Measurements from ENCODE around the gene UQCC3. TPM values are rescaled to one million over a fixed set of nuclear protein-coding genes. Genes with fewer than 3 reads are reported as not detected.

Gene UQCC3
- total and polyA plus RNA-seq, 7 donors: 5.2 to 16.5 (median 8.1) TPM

GRCh38 chr11:62716206-62716605 is 44.7 kb downstream of the UQCC3 start:
- Histone ChIP-seq H3K9me3 (no peaks in the 10 kb centered on the region), H3K27me3 (ENCODE audit: insufficient read depth in 3 of 3, low read length in 2 of 3) (no peaks in the 10 kb centered on the region), H3K36me3 (ENCODE audit: insufficient read depth in 1 of 2, low read depth in 1 of 2) (peaks cover 19 to 99% of the 10 kb centered on the region in 2 donors), H3K4me3 (no peak overlapping the region), H3K27ac (no peak overlapping the region), H3K4me1 (peaks cover 16% of the 10 kb centered on the region)
- no peak for ATAC-seq
- no peak for TF ChIP-seq CTCF (IDR thresholded peaks at IDR 0.05)
- DNase-seq: no peak
- 82 to 91% (median 83%) methylated on average over 5 of the region's 5 CpGs for WGBS, 3 donors
- intact Hi-C loops (cut with DNase I): no loop called here

- H3K9me3 ChIP-seq: no peaks in the 10 kb centered on the region
- H3K27ac ChIP-seq: peak overlapping the region; percentile 47
- H3K36me3 ChIP-seq (ENCODE audit: insufficient read depth in 1 of 2, low read depth in 1 of 2): peaks cover 21 to 99% of the 10 kb centered on the region in 2 donors
- H3K4me1 ChIP-seq: peaks cover 16% of the 10 kb centered on the region
- ATAC-seq (no peak), DNase-seq (no peak)
- intact Hi-C loops (cut with DNase I): no loop called here
- TF ChIP-seq CTCF (IDR thresholded peaks at IDR 0.05): no peak
- H3K27me3 ChIP-seq (ENCODE audit: insufficient read depth in 3 of 3, low read length in 2 of 3): no peaks in the 10 kb centered on the region
- H3K4me3 ChIP-seq: no peak overlapping the region
- 51 to 69% (median 60%) methylated on average over 11 of the region's 11 CpGs for WGBS, 3 donors
These were observed 45.3 kb downstream of the UQCC3 start for GRCh38 chr11:62716816-62717215.

- DNase-seq (no peak), ATAC-seq (no peak)
- Histone ChIP-seq H3K9me3 (no peaks in the 10 kb centered on the region), H3K27me3 (ENCODE audit: insufficient read depth in 3 of 3, low read length in 2 of 3) (no peaks in the 10 kb centered on the region), H3K36me3 (ENCODE audit: insufficient read depth in 1 of 2, low read depth in 1 of 2) (peaks cover 24 to 99% of the 10 kb centered on the region in 2 donors), H3K4me1 (peaks cover 14% of the 10 kb centered on the region), H3K27ac (no peak overlapping the region), H3K4me3 (no peak overlapping the region)
- TF ChIP-seq CTCF (IDR thresholded peaks at IDR 0.05): no peak
- 80 to 89% (median 80%) methylated on average over 2 of the region's 2 CpGs for WGBS, 3 donors
- intact Hi-C loops (cut with DNase I): no loop called here
These were observed 48.0 kb downstream of the UQCC3 start for GRCh38 chr11:62719302-62719978.

GRCh38 chr11:62721994-62722393 is 50.5 kb downstream of the UQCC3 start:
- Histone ChIP-seq H3K4me1 (peaks cover 28% of the 10 kb centered on the region), H3K4me3 (no peak overlapping the region), H3K36me3 (ENCODE audit: insufficient read depth in 1 of 2, low read depth in 1 of 2) (peaks cover 12 to 78% of the 10 kb centered on the region in 2 donors), H3K27ac (no peak overlapping the region), H3K9me3 (no peaks in the 10 kb centered on the region), H3K27me3 (ENCODE audit: insufficient read depth in 3 of 3, low read length in 2 of 3) (no peaks in the 10 kb centered on the region)
- TF ChIP-seq CTCF (IDR thresholded peaks at IDR 0.05): no peak
- WGBS, 3 donors: 73 to 78% (median 76%) methylated on average over 7 of the region's 7 CpGs
- DNase-seq: no peak
- no peak for ATAC-seq
- intact Hi-C loops (cut with DNase I): no loop called here

Other genes with a start within 250 kb of the UQCC3 start
- 100 to 1,000 TPM; 376 to 679 (median 425) TPM for gene AHNAK, start 124.9 kb upstream of the UQCC3 start, total RNA-seq
- 100 to 1,000 TPM in 2 of 3 donors, 10 to 100 TPM in 1; 93.5 to 227 (median 206) TPM for gene AHNAK, start 124.9 kb upstream of the UQCC3 start, polyA plus RNA-seq
- gene EEF1G, start 97.8 kb upstream of the UQCC3 start, total RNA-seq: 1,000 to 10,000 TPM; 1,137 to 1,954 (median 1,509) TPM
- gene EEF1G, start 97.8 kb upstream of the UQCC3 start, polyA plus RNA-seq: 1,000 to 10,000 TPM; 1,687 to 2,356 (median 2,243) TPM
- 10 to 100 TPM; 14.3 to 23.7 (median 19.6) TPM for gene TUT1, start 80.2 kb upstream of the UQCC3 start, total RNA-seq
- 10 to 100 TPM; 12.1 to 15.5 (median 12.7) TPM for gene TUT1, start 80.2 kb upstream of the UQCC3 start, polyA plus RNA-seq
- 10 to 100 TPM; 20.0 to 32.5 (median 28.6) TPM for gene MTA2, start 69.8 kb upstream of the UQCC3 start, total RNA-seq
- gene MTA2, start 69.8 kb upstream of the UQCC3 start, polyA plus RNA-seq: 10 to 100 TPM; 18.4 to 27.1 (median 26.9) TPM
- gene EML3, start 58.9 kb upstream of the UQCC3 start, total RNA-seq: 10 to 100 TPM; 14.1 to 19.5 (median 16.9) TPM
- 10 to 100 TPM in 2 of 3 donors, 1 to 10 TPM in 1; 7.4 to 11.3 (median 11.1) TPM for gene EML3, start 58.9 kb upstream of the UQCC3 start, polyA plus RNA-seq
- gene ROM1, start 58.4 kb upstream of the UQCC3 start, total RNA-seq: 1 to 10 TPM; 2.0 to 4.4 (median 3.1) TPM
- 1 to 10 TPM; 3.7 to 5.5 (median 4.7) TPM for gene ROM1, start 58.4 kb upstream of the UQCC3 start, polyA plus RNA-seq
- gene B3GAT3, start 49.7 kb upstream of the UQCC3 start, total RNA-seq: 10 to 100 TPM in 3 of 4 donors, 1 to 10 TPM in 1; 7.4 to 11.8 (median 11.0) TPM
- 10 to 100 TPM; 11.7 to 37.6 (median 20.0) TPM for gene B3GAT3, start 49.7 kb upstream of the UQCC3 start, polyA plus RNA-seq
- 10 to 100 TPM; 59.7 to 62.2 (median 61.4) TPM for gene GANAB, start 25.1 kb upstream of the UQCC3 start, total RNA-seq
- 10 to 100 TPM; 34.3 to 64.6 (median 62.0) TPM for gene GANAB, start 25.1 kb upstream of the UQCC3 start, polyA plus RNA-seq
- gene INTS5, start 18.4 kb upstream of the UQCC3 start, total RNA-seq: 10 to 100 TPM; 13.5 to 20.6 (median 17.1) TPM
- 10 to 100 TPM in 1 of 3 donors, 1 to 10 TPM in 2; 8.1 to 19.9 (median 9.3) TPM for gene INTS5, start 18.4 kb upstream of the UQCC3 start, polyA plus RNA-seq
- gene C11orf98, start 6.5 kb upstream of the UQCC3 start, total RNA-seq: 10 to 100 TPM; 29.8 to 50.9 (median 50.2) TPM
- gene C11orf98, start 6.5 kb upstream of the UQCC3 start, polyA plus RNA-seq: 100 to 1,000 TPM in 1 of 3 donors, 10 to 100 TPM in 2; 87.1 to 155 (median 93.1) TPM
- 10 to 100 TPM in 2 of 4 donors, 1 to 10 TPM in 2; 3.8 to 12.8 (median 9.4) TPM for gene CSKMT, start 6.4 kb upstream of the UQCC3 start, total RNA-seq
- gene CSKMT, start 6.4 kb upstream of the UQCC3 start, polyA plus RNA-seq: 10 to 100 TPM in 1 of 3 donors, 1 to 10 TPM in 2; 4.8 to 11.4 (median 7.8) TPM
- 1 to 10 TPM in 3 of 4 donors, under 1 TPM in 1; 0.74 to 3.2 (median 1.9) TPM for gene LBHD1, start 594 bp downstream of the UQCC3 start, total RNA-seq
- 1 to 10 TPM in 2 of 3 donors, under 1 TPM in 1; 0.98 to 3.6 (median 1.6) TPM for gene LBHD1, start 594 bp downstream of the UQCC3 start, polyA plus RNA-seq
- 100 to 1,000 TPM; 102 to 204 (median 149) TPM for gene UBXN1, start 7.4 kb downstream of the UQCC3 start, total RNA-seq
- gene UBXN1, start 7.4 kb downstream of the UQCC3 start, polyA plus RNA-seq: 100 to 1,000 TPM; 225 to 376 (median 295) TPM
- gene LRRN4CL, start 17.9 kb downstream of the UQCC3 start, total RNA-seq: 1 to 10 TPM; 2.4 to 4.8 (median 3.8) TPM
- 1 to 10 TPM; 1.8 to 3.7 (median 2.8) TPM for gene LRRN4CL, start 17.9 kb downstream of the UQCC3 start, polyA plus RNA-seq
- 10 to 100 TPM; 17.0 to 45.4 (median 29.0) TPM for gene BSCL2, start 35.8 kb downstream of the UQCC3 start, total RNA-seq
- gene BSCL2, start 35.8 kb downstream of the UQCC3 start, polyA plus RNA-seq: 100 to 1,000 TPM in 1 of 3 donors, 10 to 100 TPM in 2; 61.5 to 174 (median 63.5) TPM
- not detected for gene GNG3, start 36.0 kb downstream of the UQCC3 start, total RNA-seq
- gene GNG3, start 36.0 kb downstream of the UQCC3 start, polyA plus RNA-seq: under 1 TPM in 2 of 3 donors, not detected in 1; 0.10 to 0.39 TPM
- 10 to 100 TPM; 27.2 to 39.7 (median 31.4) TPM for gene HNRNPUL2, start 55.8 kb downstream of the UQCC3 start, total RNA-seq
- 10 to 100 TPM; 23.8 to 35.1 (median 25.0) TPM for gene HNRNPUL2, start 55.8 kb downstream of the UQCC3 start, polyA plus RNA-seq
- gene TTC9C, start 56.8 kb downstream of the UQCC3 start, total RNA-seq: 10 to 100 TPM; 14.8 to 19.6 (median 16.4) TPM
- gene TTC9C, start 56.8 kb downstream of the UQCC3 start, polyA plus RNA-seq: 10 to 100 TPM; 20.2 to 30.4 (median 28.2) TPM
- gene ZBTB3, start 82.5 kb downstream of the UQCC3 start, total RNA-seq: 1 to 10 TPM; 5.4 to 8.7 (median 6.5) TPM
- gene ZBTB3, start 82.5 kb downstream of the UQCC3 start, polyA plus RNA-seq: 1 to 10 TPM; 1.5 to 3.5 (median 2.1) TPM
- 10 to 100 TPM; 31.7 to 44.7 (median 36.2) TPM for gene POLR2G, start 89.9 kb downstream of the UQCC3 start, total RNA-seq
- 10 to 100 TPM; 44.0 to 92.6 (median 48.8) TPM for gene POLR2G, start 89.9 kb downstream of the UQCC3 start, polyA plus RNA-seq
- 10 to 100 TPM; 13.5 to 19.9 (median 18.3) TPM for gene TAF6L, start 99.7 kb downstream of the UQCC3 start, total RNA-seq
- 10 to 100 TPM; 18.0 to 26.5 (median 20.1) TPM for gene TAF6L, start 99.7 kb downstream of the UQCC3 start, polyA plus RNA-seq
- 10 to 100 TPM; 12.2 to 18.5 (median 16.0) TPM for gene TMEM179B, start 115.7 kb downstream of the UQCC3 start, total RNA-seq
- 10 to 100 TPM; 31.5 to 42.0 (median 34.4) TPM for gene TMEM179B, start 115.7 kb downstream of the UQCC3 start, polyA plus RNA-seq
- 10 to 100 TPM in 1 of 4 donors, 1 to 10 TPM in 3; 6.2 to 11.5 (median 8.4) TPM for gene TMEM223, start 120.3 kb downstream of the UQCC3 start, total RNA-seq
- gene TMEM223, start 120.3 kb downstream of the UQCC3 start, polyA plus RNA-seq: 10 to 100 TPM; 16.6 to 37.7 (median 21.7) TPM
- gene NXF1, start 133.8 kb downstream of the UQCC3 start, total RNA-seq: 10 to 100 TPM; 38.3 to 45.4 (median 41.9) TPM
- gene NXF1, start 133.8 kb downstream of the UQCC3 start, polyA plus RNA-seq: 10 to 100 TPM; 36.3 to 67.0 (median 49.7) TPM
- 10 to 100 TPM; 16.0 to 24.6 (median 20.7) TPM for gene STX5, start 160.4 kb downstream of the UQCC3 start, total RNA-seq
- gene STX5, start 160.4 kb downstream of the UQCC3 start, polyA plus RNA-seq: 10 to 100 TPM; 18.2 to 21.1 (median 21.1) TPM
- gene TEX54, start 161.2 kb downstream of the UQCC3 start, total RNA-seq: not detected
- not detected for gene TEX54, start 161.2 kb downstream of the UQCC3 start, polyA plus RNA-seq
- 10 to 100 TPM; 32.9 to 74.9 (median 54.2) TPM for gene WDR74, start 167.9 kb downstream of the UQCC3 start, total RNA-seq
- 100 to 1,000 TPM in 1 of 3 donors, 10 to 100 TPM in 2; 90.1 to 121 (median 92.5) TPM for gene WDR74, start 167.9 kb downstream of the UQCC3 start, polyA plus RNA-seq
- gene SLC3A2, start 209.2 kb downstream of the UQCC3 start, total RNA-seq: 100 to 1,000 TPM in 3 of 4 donors, 10 to 100 TPM in 1; 62.6 to 187 (median 132) TPM
- 100 to 1,000 TPM; 149 to 374 (median 208) TPM for gene SLC3A2, start 209.2 kb downstream of the UQCC3 start, polyA plus RNA-seq
- not detected for gene CHRM1, start 249.7 kb downstream of the UQCC3 start, total RNA-seq
- under 1 TPM in 1 of 3 donors, not detected in 2; 0.06 TPM for gene CHRM1, start 249.7 kb downstream of the UQCC3 start, polyA plus RNA-seq

Measured in psoas muscle (tissue), 8 donors.